HepG2 (cell line): ENCODE data around the gene CSDE1. TPM values are rescaled to one million over a fixed set of nuclear protein-coding genes. Genes with fewer than 3 reads are reported as not detected.

Source experiments
- HDAC1 ChIP-seq: sonication (generic); formaldehyde crosslinking; IDR thresholded peaks from 2 replicates; pipeline ENCODE4 v1.5.1; 2020; ENCODE audit warnings: mild to moderate bottlenecking, missing genetic modification reagents
- HDAC2 ChIP-seq: sonication (generic); formaldehyde crosslinking; IDR thresholded peaks from 2 replicates; pipeline ENCODE4 v1.4.0; 2020; ENCODE audit warnings: missing genetic modification reagents
- SP5 ChIP-seq: IDR thresholded peaks from 2 replicates; pipeline ENCODE4 v1.6.1; 2016; ENCODE audit warnings: low read depth, borderline replicate concordance
- TGIF2 ChIP-seq: IDR thresholded peaks from 2 replicates; pipeline ENCODE4 v1.6.1; 2016; ENCODE audit warnings: control low read depth, missing compliant biosample characterization
- USF2 ChIP-seq, 2 experiments: sonication (generic) in 1 of 2; formaldehyde crosslinking in 1 of 2; IDR thresholded peaks; 2 replicates each; pipeline versions ENCODE4 v1.5.1 to v1.6.1; 2011 to 2020; ENCODE audit warnings: borderline replicate concordance in 1 of 2, low read depth in 1 of 2, low read length in 1 of 2, mild to moderate bottlenecking in 1 of 2, missing genetic modification reagents in 1 of 2, moderate library complexity in 1 of 2
- ZBTB40 ChIP-seq, 2 experiments: fragments of 450-650 bp in 1 of 2; sonication (generic) in 1 of 2; formaldehyde crosslinking in 1 of 2; IDR thresholded peaks; 2 replicates each; pipeline versions ENCODE4 v1.6.1 to v1.8.0; 2016 to 2022; ENCODE audit warnings: antibody characterized with exemption in 1 of 2, mild to moderate bottlenecking in 1 of 2, missing genetic modification reagents in 1 of 2
- ZNF441 ChIP-seq: sonication (generic); formaldehyde crosslinking; IDR thresholded peaks from 2 replicates; pipeline ENCODE4 v1.7.0; 2021; ENCODE audit warnings: missing genetic modification reagents, borderline replicate concordance
- ZNF614 ChIP-seq: IDR thresholded peaks from 2 replicates; pipeline ENCODE4 v1.6.1; 2018; ENCODE audit warnings: missing biosample characterization, missing genetic modification reagents, inconsistent platforms, borderline replicate concordance
- ZNF75D ChIP-seq: sonication (generic); formaldehyde crosslinking; IDR thresholded peaks from 2 replicates; pipeline ENCODE4 v1.8.1; 2023; ENCODE audit warnings: missing genetic modification reagents, mild to moderate bottlenecking, borderline replicate concordance
- polyA plus RNA-seq, 8 experiments: library from polyadenylated mRNA; depleted of rRNA in 3 of 8; stranded (reverse) in 7 of 8; unstranded in 1 of 8; fragments of >200 nt; fragmentation: Illumina TruSeq in 4 of 8; extraction: Trizol in 4 of 8; gene quantifications; 2 replicates each; pipeline versions ENCODE4 v1.2.1 to v1.2.3, GENCODE V29; 2011 to 2016; ENCODE audit warnings: low read depth in 4 of 8, missing spikeins in 1 of 8, mixed read lengths in 1 of 8; ENCODE audit not compliant: insufficient read depth in 1 of 8
- total RNA-seq, 5 experiments: library from RNA; depleted of rRNA; stranded (reverse); fragments of >200 nt; fragmentation: Illumina TruSeq; extraction: Trizol; gene quantifications; 2 replicates each; pipeline ENCODE4 v1.2.3, GENCODE V29; 2016; ENCODE audit warnings: low read depth in 1 of 5

The CSDE1 gene
- total and polyA plus RNA-seq, 2 of the 13 experiments (the other 11 are each of a cell fraction or from before 2014, with no cell fraction given): 150 to 313 TPM

- TF ChIP-seq ZBTB40 (IDR thresholded peaks at IDR 0.05): peak; percentile 53
- peak; percentile 97 for TF ChIP-seq ZBTB40 (CRISPR knock-in tag; IDR thresholded peaks at IDR 0.05)
- TF ChIP-seq USF2 (IDR thresholded peaks at IDR 0.05; ENCODE audit: low read depth, low read length): peak; percentile 86
- TF ChIP-seq USF2 (CRISPR knock-in tag; IDR thresholded peaks at IDR 0.05; ENCODE audit: borderline replicate concordance): peak; percentile 90; the same call in 1 of the 2 replicates
- peak; percentile 64 for TF ChIP-seq TGIF2 (CRISPR knock-in tag)
- TF ChIP-seq SP5: peak; percentile 58
- TF ChIP-seq ZNF75D (CRISPR knock-in tag): no peak
- 0 out of 2 replicates have a peak, but pooled peaks have one; percentile 37 for TF ChIP-seq HDAC2
- TF ChIP-seq ZNF441: no peak
- 0 out of 2 replicates have a peak, but pooled peaks have one; percentile 69 for TF ChIP-seq ZNF614
- TF ChIP-seq HDAC1 (CRISPR knock-in tag): peak; percentile 91
Observed at GRCh38 chr1:114716304-114717170, 41.2 kb downstream of the CSDE1 start, which contains the start of gene NRAS (continued).
